ENCODE results near the gene FTCD. TPM values are rescaled to one million over a fixed set of nuclear protein-coding genes. Genes with fewer than 3 reads are reported as not detected.

FTCD gene
- total RNA-seq, 2 donors from 2014 or later: 0.24 TPM; not detected in 1

- Histone ChIP-seq H3K4me3 (peak overlapping the region; percentile 74 to 88), H3K4me1 (peaks cover 0 to 12% of the 10 kb centered on the region in 2 donors), H3K36me3 (no peaks in the 10 kb centered on the region), H3K27ac (peak overlapping the region; percentile 91 to 93), H3K9me3 (no peaks in the 10 kb centered on the region), H3K27me3 (no peaks in the 10 kb centered on the region)
- TF ChIP-seq, protein P1, sequence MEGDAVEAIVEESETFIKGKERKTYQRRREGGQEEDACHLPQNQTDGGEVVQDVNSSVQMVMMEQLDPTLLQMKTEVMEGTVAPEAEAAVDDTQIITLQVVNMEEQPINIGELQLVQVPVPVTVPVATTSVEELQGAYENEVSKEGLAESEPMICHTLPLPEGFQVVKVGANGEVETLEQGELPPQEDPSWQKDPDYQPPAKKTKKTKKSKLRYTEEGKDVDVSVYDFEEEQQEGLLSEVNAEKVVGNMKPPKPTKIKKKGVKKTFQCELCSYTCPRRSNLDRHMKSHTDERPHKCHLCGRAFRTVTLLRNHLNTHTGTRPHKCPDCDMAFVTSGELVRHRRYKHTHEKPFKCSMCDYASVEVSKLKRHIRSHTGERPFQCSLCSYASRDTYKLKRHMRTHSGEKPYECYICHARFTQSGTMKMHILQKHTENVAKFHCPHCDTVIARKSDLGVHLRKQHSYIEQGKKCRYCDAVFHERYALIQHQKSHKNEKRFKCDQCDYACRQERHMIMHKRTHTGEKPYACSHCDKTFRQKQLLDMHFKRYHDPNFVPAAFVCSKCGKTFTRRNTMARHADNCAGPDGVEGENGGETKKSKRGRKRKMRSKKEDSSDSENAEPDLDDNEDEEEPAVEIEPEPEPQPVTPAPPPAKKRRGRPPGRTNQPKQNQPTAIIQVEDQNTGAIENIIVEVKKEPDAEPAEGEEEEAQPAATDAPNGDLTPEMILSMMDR (IDR thresholded peaks at IDR 0.05): no peak
- DNase-seq (ENCODE audit: low spot score): peak; percentile 55
These were observed 58.6 kb downstream of the FTCD start for GRCh38 chr21:46096596-46097335.

DNA sequence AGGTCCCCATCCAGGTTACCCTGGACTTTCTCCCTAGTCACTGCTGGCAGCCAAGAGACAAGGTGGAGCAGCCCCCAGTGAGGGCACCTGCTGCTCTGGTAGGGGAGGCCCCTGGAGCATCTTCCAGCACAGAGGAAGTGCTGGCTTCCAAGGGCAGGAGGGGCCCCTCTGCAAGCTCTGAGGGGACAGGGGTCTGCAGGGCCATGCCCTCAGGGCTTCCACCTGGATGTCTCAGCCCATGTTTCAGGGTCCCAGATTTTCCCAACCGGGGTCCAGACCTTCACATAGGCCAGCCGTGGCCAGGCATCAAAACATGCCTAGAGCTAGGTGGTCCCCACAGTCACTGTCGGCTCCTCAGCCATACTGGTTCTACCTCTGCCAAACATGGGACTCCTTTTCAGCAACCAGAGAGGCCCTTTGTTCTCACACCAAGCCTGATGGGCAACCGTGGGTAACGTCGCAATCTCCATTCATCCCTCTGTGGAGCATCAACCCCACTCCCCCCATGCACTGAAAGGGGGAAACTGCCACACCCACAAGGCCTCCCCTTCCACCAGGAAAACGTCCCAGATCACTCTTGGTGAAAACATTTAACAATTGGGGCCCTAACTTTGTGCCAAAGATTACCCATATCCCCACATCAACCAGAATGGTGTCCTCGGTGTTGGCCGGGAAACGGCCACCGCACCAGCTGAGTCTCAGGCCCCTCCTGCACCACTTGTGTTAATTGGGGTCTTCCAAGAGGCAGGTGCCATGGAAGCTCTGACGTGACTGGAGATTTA is 59.4 kb downstream of the FTCD start:
- Histone ChIP-seq H3K36me3 (no peaks in the 10 kb centered on the region), H3K27me3 (no peaks in the 10 kb centered on the region), H3K27ac (peak overlapping the region in 1 of 2 donors; percentile 93), H3K4me1 (peaks cover 0 to 12% of the 10 kb centered on the region in 2 donors), H3K4me3 (no peak overlapping the region), H3K9me3 (no peaks in the 10 kb centered on the region)
- TF ChIP-seq, protein P1 (IDR thresholded peaks at IDR 0.05): no peak
- peak; percentile 53 for DNase-seq (ENCODE audit: low spot score)

GRCh38 chr21:46095083-46095719 is 60.2 kb downstream of the FTCD start:
- H3K36me3 ChIP-seq: no peaks in the 10 kb centered on the region
- no peak overlapping the region for H3K27ac ChIP-seq
- no peaks in the 10 kb centered on the region for H3K9me3 ChIP-seq
- DNase-seq (ENCODE audit: low spot score): peak; percentile 59
- TF ChIP-seq, protein P1 (IDR thresholded peaks at IDR 0.05): no peak
- no peak overlapping the region for H3K4me3 ChIP-seq
- H3K27me3 ChIP-seq: no peaks in the 10 kb centered on the region
- peaks cover 0 to 12% of the 10 kb centered on the region in 2 donors for H3K4me1 ChIP-seq

DNA sequence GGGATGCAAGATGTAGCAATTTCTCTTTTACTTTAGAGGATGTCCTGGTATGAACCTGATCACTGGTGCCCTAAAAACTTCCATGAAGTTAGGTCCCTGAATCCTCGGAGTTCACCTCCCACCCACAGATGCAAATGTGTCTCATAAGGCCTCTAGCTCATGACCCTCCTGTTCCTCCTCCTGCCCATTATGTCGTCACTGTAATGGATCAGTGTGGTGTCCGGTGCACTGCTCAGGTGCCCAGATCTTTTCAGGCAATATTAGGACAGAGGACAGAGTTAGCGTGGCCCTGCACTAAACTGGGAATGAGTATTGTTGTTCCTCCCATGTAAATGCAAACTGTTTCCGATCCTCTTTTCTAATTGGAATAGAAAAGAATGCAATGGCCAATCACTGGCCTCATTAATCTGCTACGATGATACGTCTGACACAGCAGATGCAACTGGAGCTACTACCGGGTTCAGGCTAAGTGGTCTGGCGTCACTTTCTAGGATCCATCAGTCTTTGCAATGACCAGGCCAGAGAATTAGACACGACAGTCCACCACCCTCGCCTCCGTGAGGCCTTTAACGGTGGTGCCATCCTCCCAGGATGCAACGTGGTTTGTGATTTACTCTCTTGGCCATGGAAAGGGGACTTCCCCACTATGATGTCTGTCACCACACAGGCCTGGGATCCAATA is 60.8 kb downstream of the FTCD start:
- no peaks in the 10 kb centered on the region for H3K27me3 ChIP-seq
- H3K4me3 ChIP-seq: no peak overlapping the region
- peaks cover 0 to 12% of the 10 kb centered on the region in 2 donors for H3K4me1 ChIP-seq
- no peak overlapping the region for H3K27ac ChIP-seq
- no peaks in the 10 kb centered on the region for H3K36me3 ChIP-seq
- no peaks in the 10 kb centered on the region for H3K9me3 ChIP-seq
- peak; percentile 26 for DNase-seq (ENCODE audit: low spot score)
- TF ChIP-seq, protein P1 (IDR thresholded peaks at IDR 0.05): no peak

- H3K27ac ChIP-seq: peak overlapping the region; percentile 69 to 88
- no peaks in the 10 kb centered on the region for H3K27me3 ChIP-seq
- no peak overlapping the region for H3K4me3 ChIP-seq
- no peaks in the 10 kb centered on the region for H3K9me3 ChIP-seq
- TF ChIP-seq, protein P1 (IDR thresholded peaks at IDR 0.05): no peak
- no peaks in the 10 kb centered on the region for H3K36me3 ChIP-seq
- peaks cover 0 to 12% of the 10 kb centered on the region in 2 donors for H3K4me1 ChIP-seq
- peak; percentile 36 for DNase-seq (ENCODE audit: low spot score)
These were observed 61.5 kb downstream of the FTCD start for GRCh38 chr21:46093668-46094400.

Data from right atrium auricular region (tissue), 2 donors.